ENCODE measurements around the gene ATP2A3. TPM values are rescaled to one million over a fixed set of nuclear protein-coding genes. Genes with fewer than 3 reads are reported as not detected.

ATP2A3 gene
- total RNA-seq, 1 experiment from 2014 or later = 3.3 TPM

DNA sequence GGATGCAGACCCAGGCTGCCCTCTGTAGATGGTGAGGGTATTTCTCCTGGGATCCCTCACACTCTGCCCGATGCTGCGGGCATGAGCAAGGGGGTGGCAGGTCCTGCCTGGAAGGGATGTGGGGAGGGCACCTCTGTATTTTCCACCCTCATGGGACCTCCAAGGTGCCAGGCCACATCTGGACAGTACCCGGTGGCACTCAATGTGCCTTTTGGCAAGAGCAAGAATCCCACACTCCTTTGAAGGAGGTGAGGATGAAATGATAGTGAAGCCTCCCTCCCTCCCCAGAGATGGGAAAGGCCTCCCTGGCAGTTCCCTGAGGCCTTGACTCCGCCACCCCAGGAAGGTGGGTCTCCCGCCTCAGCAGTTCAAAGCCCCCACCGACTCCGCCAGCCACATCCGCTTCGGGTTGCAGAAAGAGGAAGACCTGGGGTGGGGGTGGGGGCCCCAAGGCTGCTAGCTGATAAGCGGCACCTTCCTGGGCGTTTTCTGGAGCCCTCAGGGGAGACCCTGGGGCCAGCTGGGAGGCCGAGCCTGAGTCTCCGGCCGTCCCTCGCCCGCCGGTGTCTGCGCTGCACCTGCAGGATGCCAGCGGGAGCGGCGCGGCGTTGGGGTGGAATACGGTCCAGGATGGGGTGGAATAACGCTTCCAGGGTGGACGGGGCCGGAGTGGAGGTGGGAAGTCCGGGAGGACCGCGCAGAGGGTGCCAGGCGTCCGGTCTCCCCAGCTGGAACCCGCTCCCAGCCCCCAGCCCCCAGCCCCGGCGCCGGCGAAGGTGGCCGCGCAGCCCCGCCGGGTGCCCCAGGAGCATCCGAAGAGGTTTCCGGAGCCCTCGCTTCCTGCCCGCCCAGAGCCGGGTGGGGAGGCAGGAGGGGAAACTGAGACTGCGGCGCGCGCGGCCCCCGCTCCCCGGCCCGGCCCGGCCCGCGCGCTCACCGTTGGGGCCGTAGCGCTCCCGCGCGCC lies 718 bp downstream of the ATP2A3 start:
- DNase-seq (no peak), ATAC-seq (no peak)
- no peak overlapping the region for H3K4me3 ChIP-seq (ENCODE audit: low read length)
- no peak overlapping the region for H2AFZ ChIP-seq (ENCODE audit: low read length)
- H3K27me3 ChIP-seq (ENCODE audit: low read length) = no peaks in the 10 kb centered on the region
- intact Hi-C loops (cut with micrococcal nuclease) = no loop called here
- H4K20me1 ChIP-seq (ENCODE audit: low read length) = no peaks in the 10 kb centered on the region
- CTCF ChIA-PET = no interaction called here
- no peaks in the 10 kb centered on the region for H3K36me3 ChIP-seq (ENCODE audit: low read depth, low read length)
- no TSS peak for BruUV-seq (replicated peaks)
- no peaks in the 10 kb centered on the region for H3K79me2 ChIP-seq (ENCODE audit: low read length)
- TF ChIP-seq EZH2 (IDR thresholded peaks at IDR 0.05; ENCODE audit: low read length, unreplicated experiment) = no peak
- no peak for TF ChIP-seq EZH2phosphoT487 (IDR thresholded peaks at IDR 0.05; ENCODE audit: borderline replicate concordance, low read length)
- TF ChIP-seq, protein P1, sequence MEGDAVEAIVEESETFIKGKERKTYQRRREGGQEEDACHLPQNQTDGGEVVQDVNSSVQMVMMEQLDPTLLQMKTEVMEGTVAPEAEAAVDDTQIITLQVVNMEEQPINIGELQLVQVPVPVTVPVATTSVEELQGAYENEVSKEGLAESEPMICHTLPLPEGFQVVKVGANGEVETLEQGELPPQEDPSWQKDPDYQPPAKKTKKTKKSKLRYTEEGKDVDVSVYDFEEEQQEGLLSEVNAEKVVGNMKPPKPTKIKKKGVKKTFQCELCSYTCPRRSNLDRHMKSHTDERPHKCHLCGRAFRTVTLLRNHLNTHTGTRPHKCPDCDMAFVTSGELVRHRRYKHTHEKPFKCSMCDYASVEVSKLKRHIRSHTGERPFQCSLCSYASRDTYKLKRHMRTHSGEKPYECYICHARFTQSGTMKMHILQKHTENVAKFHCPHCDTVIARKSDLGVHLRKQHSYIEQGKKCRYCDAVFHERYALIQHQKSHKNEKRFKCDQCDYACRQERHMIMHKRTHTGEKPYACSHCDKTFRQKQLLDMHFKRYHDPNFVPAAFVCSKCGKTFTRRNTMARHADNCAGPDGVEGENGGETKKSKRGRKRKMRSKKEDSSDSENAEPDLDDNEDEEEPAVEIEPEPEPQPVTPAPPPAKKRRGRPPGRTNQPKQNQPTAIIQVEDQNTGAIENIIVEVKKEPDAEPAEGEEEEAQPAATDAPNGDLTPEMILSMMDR (conservative IDR thresholded peaks at IDR 0.05; ENCODE audit: low read depth, low read length) = no peak
- no peak overlapping the region for H3K27ac ChIP-seq (ENCODE audit: low read length)
- no peak overlapping the region for H3K4me2 ChIP-seq (ENCODE audit: low read length)
- no peaks in the 10 kb centered on the region for H3K9me2 ChIP-seq (replicated peaks; ENCODE audit: low read length)
- POLR2A ChIA-PET (ENCODE audit: unreplicated experiment) = no interaction called here
- no peaks in the 10 kb centered on the region for H3F3A ChIP-seq (ENCODE audit: low read length, unreplicated experiment)
- H3K9me3 ChIP-seq (ENCODE audit: low read length) = no peaks in the 10 kb centered on the region
- H3K4me1 ChIP-seq (ENCODE audit: insufficient read depth, low read length) = peaks cover 21% of the 10 kb centered on the region
- H3K9ac ChIP-seq (ENCODE audit: low read length) = no peak overlapping the region

DNA sequence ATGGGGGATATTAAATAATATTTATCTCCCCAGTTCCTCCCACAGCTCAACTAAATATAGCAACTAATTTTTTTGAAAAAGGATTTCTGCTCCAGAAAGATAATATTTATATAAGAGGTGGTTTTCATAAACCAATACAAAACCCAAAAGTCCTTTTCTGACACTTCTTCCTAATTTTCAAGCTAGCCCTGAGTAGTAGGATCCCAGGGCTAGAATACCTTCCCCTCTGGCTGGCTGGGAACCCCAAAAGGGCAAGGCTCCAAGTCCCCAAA lies 1.3 kb downstream of the ATP2A3 start:
- H3K27ac ChIP-seq (ENCODE audit: low read length) = no peak overlapping the region
- no peak overlapping the region for H3K4me2 ChIP-seq (ENCODE audit: low read length)
- no TSS peak for BruUV-seq (replicated peaks)
- TF ChIP-seq EZH2 (IDR thresholded peaks at IDR 0.05; ENCODE audit: low read length, unreplicated experiment) (no peak), EZH2phosphoT487 (IDR thresholded peaks at IDR 0.05; ENCODE audit: borderline replicate concordance, low read length) (no peak)
- TF ChIP-seq, protein P1 (conservative IDR thresholded peaks at IDR 0.05; ENCODE audit: low read depth, low read length) = no peak
- no peaks in the 10 kb centered on the region for H3K27me3 ChIP-seq (ENCODE audit: low read length)
- no peak overlapping the region for H2AFZ ChIP-seq (ENCODE audit: low read length)
- intact Hi-C loops (cut with micrococcal nuclease) = no loop called here
- CTCF ChIA-PET = no interaction called here
- ATAC-seq (no peak), DNase-seq (no peak)
- H3K9ac ChIP-seq (ENCODE audit: low read length) = no peak overlapping the region
- no peaks in the 10 kb centered on the region for H3F3A ChIP-seq (ENCODE audit: low read length, unreplicated experiment)
- H4K20me1 ChIP-seq (ENCODE audit: low read length) = no peaks in the 10 kb centered on the region
- H3K9me3 ChIP-seq (ENCODE audit: low read length) = no peaks in the 10 kb centered on the region
- peaks cover 21% of the 10 kb centered on the region for H3K4me1 ChIP-seq (ENCODE audit: insufficient read depth, low read length)
- POLR2A ChIA-PET (ENCODE audit: unreplicated experiment) = no interaction called here
- H3K4me3 ChIP-seq (ENCODE audit: low read length) = no peak overlapping the region
- no peaks in the 10 kb centered on the region for H3K9me2 ChIP-seq (replicated peaks; ENCODE audit: low read length)
- H3K36me3 ChIP-seq (ENCODE audit: low read depth, low read length) = no peaks in the 10 kb centered on the region
- no peaks in the 10 kb centered on the region for H3K79me2 ChIP-seq (ENCODE audit: low read length)

DNA sequence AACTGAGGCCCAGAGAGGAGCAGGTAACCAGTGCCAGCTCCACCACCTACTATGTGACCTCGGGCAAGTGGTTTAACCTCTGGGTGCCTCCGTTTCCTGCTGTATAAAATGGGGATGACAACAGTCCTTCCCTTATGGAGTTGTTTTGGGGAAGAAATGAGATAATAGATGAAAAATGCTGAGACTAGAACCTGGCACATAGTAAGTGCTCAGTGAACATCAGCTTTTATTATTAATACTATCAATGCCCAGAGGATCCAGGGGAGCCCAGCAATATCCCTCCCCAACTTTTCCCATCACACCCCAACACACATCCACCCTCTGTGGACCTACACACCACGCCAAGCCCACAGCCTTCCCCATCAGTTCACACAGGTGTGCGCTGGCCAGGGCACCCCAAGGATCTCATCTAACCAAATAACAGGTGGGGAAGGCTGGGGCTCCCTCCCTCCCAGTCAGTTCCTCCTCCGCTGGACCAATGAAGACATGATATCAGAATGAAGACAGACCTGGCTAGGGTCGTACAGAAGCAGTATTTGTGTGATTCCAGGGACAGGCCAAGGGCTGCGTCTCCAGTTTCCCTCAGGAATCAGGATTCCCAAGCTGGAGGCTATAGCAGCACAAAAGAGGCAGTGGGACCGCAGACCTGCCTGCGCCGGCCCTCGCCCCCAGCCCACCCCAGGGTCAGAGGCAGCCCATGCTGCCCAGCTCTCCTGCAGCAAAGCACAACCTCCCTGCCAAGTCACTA lies 1.8 kb downstream of the ATP2A3 start:
- ChIA-PET POLR2A (ENCODE audit: unreplicated experiment) (no interaction called here), CTCF (no interaction called here)
- Histone ChIP-seq H3K79me2 (ENCODE audit: low read length) (no peaks in the 10 kb centered on the region), H2AFZ (ENCODE audit: low read length) (no peak overlapping the region), H3K9me3 (ENCODE audit: low read length) (no peaks in the 10 kb centered on the region), H3K4me2 (ENCODE audit: low read length) (no peak overlapping the region), H3K9me2 (replicated peaks; ENCODE audit: low read length) (no peaks in the 10 kb centered on the region), H3K4me1 (ENCODE audit: insufficient read depth, low read length) (peaks cover 21% of the 10 kb centered on the region), H3K27me3 (ENCODE audit: low read length) (no peaks in the 10 kb centered on the region), H3F3A (ENCODE audit: low read length, unreplicated experiment) (no peaks in the 10 kb centered on the region), H3K27ac (ENCODE audit: low read length) (no peak overlapping the region), H4K20me1 (ENCODE audit: low read length) (no peaks in the 10 kb centered on the region), H3K9ac (ENCODE audit: low read length) (no peak overlapping the region), H3K4me3 (ENCODE audit: low read length) (no peak overlapping the region), H3K36me3 (ENCODE audit: low read depth, low read length) (no peaks in the 10 kb centered on the region)
- no peak for ATAC-seq
- DNase-seq = no peak
- TF ChIP-seq EZH2phosphoT487 (IDR thresholded peaks at IDR 0.05; ENCODE audit: borderline replicate concordance, low read length) = no peak
- no peak for TF ChIP-seq EZH2 (IDR thresholded peaks at IDR 0.05; ENCODE audit: low read length, unreplicated experiment)
- TF ChIP-seq, protein P1 (conservative IDR thresholded peaks at IDR 0.05; ENCODE audit: low read depth, low read length) = no peak
- BruUV-seq (replicated peaks) = no TSS peak
- intact Hi-C loops (cut with micrococcal nuclease) = no loop called here
